SK-N-SH treated with all-trans-retinoic acid at 6 μM for 48 hours (cell line): ENCODE data around the gene SIRT6.
"Not testable (repeated sequence)": the region's sequence is repeated elsewhere in the genome, so short reads cannot be mapped to it uniquely, and the experiment has no call there.

Experiments
- ATAC-seq: fragments of 200-7000 bp; cut with Tn5 transposase; 3 replicates; pipeline ENCODE4 v1.9.1; 2020; ENCODE audit warnings: mild to moderate bottlenecking, moderate library complexity
- ARNTL ChIP-seq: fragments of 450-650 bp; formaldehyde crosslinking; IDR thresholded peaks from 2 replicates; pipeline ENCODE4 v1.5.0; 2020; ENCODE audit warnings: low read depth, mild to moderate bottlenecking, moderate library complexity, borderline replicate concordance
- CSDC2 ChIP-seq: fragments of 250-450 bp; sonication (Bioruptor Pico); IDR thresholded peaks from 2 replicates; pipeline ENCODE4 v1.5.0; 2020; ENCODE audit warnings: mild to moderate bottlenecking, moderate library complexity
- CSRNP3 ChIP-seq: fragments of 250-450 bp; sonication (Bioruptor Pico); IDR thresholded peaks from 2 replicates; pipeline ENCODE4 v1.5.1; 2021; ENCODE audit warnings: mild to moderate bottlenecking, moderate library complexity
- ESRRG ChIP-seq: fragments of 250-450 bp; sonication (Bioruptor Pico); IDR thresholded peaks from 2 replicates; pipeline ENCODE4 v1.6.1; 2021; ENCODE audit warnings: mild to moderate bottlenecking
- GLIS3 ChIP-seq: fragments of 250-450 bp; sonication (Bioruptor Pico); IDR thresholded peaks from 2 replicates; pipeline ENCODE4 v1.5.0; 2020; ENCODE audit warnings: mild to moderate bottlenecking, moderate library complexity
- OSR1 ChIP-seq: fragments of 250-450 bp; sonication (Bioruptor Pico); IDR thresholded peaks from 2 replicates; pipeline ENCODE4 v1.8.0; 2022; ENCODE audit warnings: moderate library complexity, mild to moderate bottlenecking, inconsistent platforms
- PATZ1 ChIP-seq: fragments of 250-450 bp; sonication (Bioruptor Pico); IDR thresholded peaks from 2 replicates; pipeline ENCODE4 v1.8.0; 2020; ENCODE audit warnings: mild to moderate bottlenecking, moderate library complexity, borderline replicate concordance
- POU6F1 ChIP-seq: fragments of 250-450 bp; sonication (Bioruptor Pico); IDR thresholded peaks from 2 replicates; pipeline ENCODE4 v1.8.0; 2021; ENCODE audit warnings: low read depth, mild to moderate bottlenecking, moderate library complexity, borderline replicate concordance
- RARB ChIP-seq: fragments of 250-450 bp; sonication (Bioruptor Pico); IDR thresholded peaks from 2 replicates; pipeline ENCODE4 v1.8.0; 2021; ENCODE audit warnings: mild to moderate bottlenecking, moderate library complexity
- SNAI2 ChIP-seq: fragments of 250-450 bp; sonication (Bioruptor Pico); IDR thresholded peaks from 2 replicates; pipeline ENCODE4 v1.5.0; 2020; ENCODE audit warnings: mild to moderate bottlenecking, moderate library complexity
- TOX ChIP-seq: fragments of 250-450 bp; sonication (Bioruptor Pico); IDR thresholded peaks from 2 replicates; pipeline ENCODE4 v1.8.0; 2021; ENCODE audit warnings: mild to moderate bottlenecking, moderate library complexity, borderline replicate concordance
- TSHZ2 ChIP-seq: fragments of 250-450 bp; sonication (Bioruptor Pico); IDR thresholded peaks from 2 replicates; pipeline ENCODE4 v1.5.0; 2020; ENCODE audit warnings: mild to moderate bottlenecking, moderate library complexity
- ZC3H10 ChIP-seq: fragments of 250-450 bp; sonication (Bioruptor Pico); IDR thresholded peaks from 2 replicates; pipeline ENCODE4 v1.5.1; 2021; ENCODE audit warnings: mild to moderate bottlenecking, moderate library complexity
- ZFP3 ChIP-seq: fragments of 250-450 bp; sonication (Bioruptor Pico); IDR thresholded peaks from 2 replicates; pipeline ENCODE4 v1.5.0; 2020; ENCODE audit warnings: mild to moderate bottlenecking, moderate library complexity
- ZFP30 ChIP-seq: fragments of 450-650 bp; formaldehyde crosslinking; IDR thresholded peaks from 2 replicates; pipeline ENCODE4 v1.5.0; 2022; ENCODE audit warnings: mild to moderate bottlenecking, moderate library complexity
- ZNF565 ChIP-seq: fragments of 450-650 bp; formaldehyde crosslinking; conservative IDR thresholded peaks from 2 replicates; pipeline ENCODE4 v1.5.0; 2020; ENCODE audit warnings: low read depth, mild to moderate bottlenecking, moderate library complexity
- ZNF8 ChIP-seq: fragments of 450-650 bp; formaldehyde crosslinking; IDR thresholded peaks from 2 replicates; pipeline ENCODE4 v1.5.0; 2020; ENCODE audit warnings: mild to moderate bottlenecking, moderate library complexity
- TF ChIP-seq, protein P1 (sequence below): fragments of 250-450 bp; sonication (Bioruptor Pico); IDR thresholded peaks from 2 replicates; pipeline ENCODE4 v1.5.1; 2020; ENCODE audit warnings: low read depth, mild to moderate bottlenecking, moderate library complexity

Gene SIRT6

GRCh38 chr19:4194353-4194752, 12.0 kb upstream of the SIRT6 start:
- TF ChIP-seq ZFP3 (CRISPR knock-in tag): no peak
- TF ChIP-seq SNAI2 (CRISPR knock-in tag): no peak
- TF ChIP-seq ZNF8 (CRISPR knock-in tag): no peak
- no peak for TF ChIP-seq TSHZ2
- no peak for TF ChIP-seq RARB (CRISPR knock-in tag)
- TF ChIP-seq ZC3H10 (CRISPR knock-in tag): no peak
- TF ChIP-seq ARNTL (CRISPR knock-in tag): no peak
- TF ChIP-seq ESRRG (CRISPR knock-in tag): no peak
- no peak for TF ChIP-seq TOX (CRISPR knock-in tag)
- TF ChIP-seq, all 23 proteins: peak for 0
- ATAC-seq: peak; percentile 16; the same call in 1 of the 3 replicates

GRCh38 chr19:4192537-4192936, 10.2 kb upstream of the SIRT6 start:
- ATAC-seq: not testable (repeated sequence)

- TF ChIP-seq TOX (CRISPR knock-in tag) (no peak), ZNF565 (CRISPR knock-in tag) (no peak), TSHZ2 (no peak), ARNTL (CRISPR knock-in tag) (no peak), ESRRG (CRISPR knock-in tag) (no peak), PATZ1 (CRISPR knock-in tag) (no peak), OSR1 (CRISPR knock-in tag) (no peak), CSDC2 (no peak), CSRNP3 (CRISPR knock-in tag) (no peak), ZC3H10 (CRISPR knock-in tag) (no peak), ZFP30 (CRISPR knock-in tag) (no peak), GLIS3 (CRISPR knock-in tag) (no peak), ZFP3 (CRISPR knock-in tag) (no peak), POU6F1 (CRISPR knock-in tag) (no peak)
- TF ChIP-seq, protein P1, sequence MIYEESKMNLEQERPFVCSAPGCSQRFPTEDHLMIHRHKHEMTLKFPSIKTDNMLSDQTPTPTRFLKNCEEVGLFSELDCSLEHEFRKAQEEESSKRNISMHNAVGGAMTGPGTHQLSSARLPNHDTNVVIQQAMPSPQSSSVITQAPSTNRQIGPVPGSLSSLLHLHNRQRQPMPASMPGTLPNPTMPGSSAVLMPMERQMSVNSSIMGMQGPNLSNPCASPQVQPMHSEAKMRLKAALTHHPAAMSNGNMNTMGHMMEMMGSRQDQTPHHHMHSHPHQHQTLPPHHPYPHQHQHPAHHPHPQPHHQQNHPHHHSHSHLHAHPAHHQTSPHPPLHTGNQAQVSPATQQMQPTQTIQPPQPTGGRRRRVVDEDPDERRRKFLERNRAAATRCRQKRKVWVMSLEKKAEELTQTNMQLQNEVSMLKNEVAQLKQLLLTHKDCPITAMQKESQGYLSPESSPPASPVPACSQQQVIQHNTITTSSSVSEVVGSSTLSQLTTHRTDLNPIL (CRISPR knock-in tag): no peak
- ATAC-seq: no peak
These were observed 7.3 kb upstream of the SIRT6 start for GRCh38 chr19:4189641-4190040.
